ENCODE results near the gene TBRG4. TPM values are rescaled to one million over a fixed set of nuclear protein-coding genes. Genes with fewer than 3 reads are reported as not detected.

TBRG4 gene
- total and polyA plus RNA-seq, 2 donors from 2014 or later = 45.7 to 67.8 TPM

GRCh38 chr7:45070254-45070642 lies 41.2 kb downstream of the TBRG4 start:
- intact Hi-C loops (cut with DNase I) = no loop called here
- TF ChIP-seq CTCF (IDR thresholded peaks at IDR 0.05; ENCODE audit: borderline replicate concordance, extremely low read depth, insufficient read depth) = no peak
- H3K9me3 ChIP-seq (ENCODE audit: control insufficient read depth in 2 of 3, insufficient read depth in 1 of 3, low read length in 3 of 3) = no peaks in the 10 kb centered on the region
- FAIRE-seq (no peak), DNase-seq (no peak)
- H3K4me3 ChIP-seq (ENCODE audit: low read length in 3 of 3) = no peak overlapping the region
- H3K27ac ChIP-seq (ENCODE audit: low read depth in 2 of 2, low read length in 2 of 2) = no peak overlapping the region
- no peak overlapping the region for H3K9ac ChIP-seq (ENCODE audit: low read length in 3 of 3)
- H3K36me3 ChIP-seq (ENCODE audit: control insufficient read depth in 2 of 3, insufficient read depth in 3 of 3, low read length in 3 of 3) = peaks cover 0 to 34% (median 25%) of the 10 kb centered on the region in 3 donors
- no peaks in the 10 kb centered on the region for H3K27me3 ChIP-seq (ENCODE audit: control insufficient read depth, insufficient read depth, low read length)
- no peaks in the 10 kb centered on the region for H3K4me1 ChIP-seq (ENCODE audit: control insufficient read depth in 2 of 3, insufficient read depth in 2 of 3, low read depth in 1 of 3, low read length in 3 of 3)

- no peak overlapping the region for H3K9ac ChIP-seq (ENCODE audit: low read length in 3 of 3)
- no peak overlapping the region for H3K27ac ChIP-seq (ENCODE audit: low read depth in 2 of 2, low read length in 2 of 2)
- H3K4me1 ChIP-seq (ENCODE audit: control insufficient read depth in 2 of 3, insufficient read depth in 2 of 3, low read depth in 1 of 3, low read length in 3 of 3) = no peaks in the 10 kb centered on the region
- peak in 1 of 5 donors; percentile 39 for DNase-seq
- FAIRE-seq = no peak
- no peak overlapping the region for H3K4me3 ChIP-seq (ENCODE audit: low read length in 3 of 3)
- H3K9me3 ChIP-seq (ENCODE audit: control insufficient read depth in 2 of 3, insufficient read depth in 1 of 3, low read length in 3 of 3) = no peaks in the 10 kb centered on the region
- H3K36me3 ChIP-seq (ENCODE audit: control insufficient read depth in 2 of 3, insufficient read depth in 3 of 3, low read length in 3 of 3) = peaks cover 0 to 32% (median 23%) of the 10 kb centered on the region in 3 donors
- intact Hi-C loops (cut with DNase I) = no loop called here
- no peak for TF ChIP-seq CTCF (IDR thresholded peaks at IDR 0.05; ENCODE audit: borderline replicate concordance, extremely low read depth, insufficient read depth)
- H3K27me3 ChIP-seq (ENCODE audit: control insufficient read depth, insufficient read depth, low read length) = no peaks in the 10 kb centered on the region
Observed at GRCh38 chr7:45069444-45070253, 41.8 kb downstream of the TBRG4 start.

GRCh38 chr7:45068236-45069023 lies 43.1 kb downstream of the TBRG4 start:
- TF ChIP-seq CTCF (IDR thresholded peaks at IDR 0.05; ENCODE audit: borderline replicate concordance, extremely low read depth, insufficient read depth) = no peak
- intact Hi-C loops (cut with DNase I) = no loop called here
- Histone ChIP-seq H3K27me3 (ENCODE audit: control insufficient read depth, insufficient read depth, low read length) (no peaks in the 10 kb centered on the region), H3K27ac (ENCODE audit: low read depth in 2 of 2, low read length in 2 of 2) (no peak overlapping the region), H3K9me3 (ENCODE audit: control insufficient read depth in 2 of 3, insufficient read depth in 1 of 3, low read length in 3 of 3) (no peaks in the 10 kb centered on the region), H3K4me1 (ENCODE audit: control insufficient read depth in 2 of 3, insufficient read depth in 2 of 3, low read depth in 1 of 3, low read length in 3 of 3) (no peaks in the 10 kb centered on the region), H3K9ac (ENCODE audit: low read length in 3 of 3) (no peak overlapping the region), H3K36me3 (ENCODE audit: control insufficient read depth in 2 of 3, insufficient read depth in 3 of 3, low read length in 3 of 3) (peaks cover 0 to 28% (median 23%) of the 10 kb centered on the region in 3 donors), H3K4me3 (ENCODE audit: low read length in 3 of 3) (no peak overlapping the region)
- no peak for FAIRE-seq
- DNase-seq = peak in 1 of 5 donors; percentile 31
